Limb (tissue), 2 donors: ENCODE data around the gene SAT1.
"Not testable (repeated sequence)": the region's sequence is repeated elsewhere in the genome, so short reads cannot be mapped to it uniquely, and the experiment has no call there.

Experiments used
- DNase-seq, 2 donors: peaks; one replicate each; pipeline ENCODE4 v3.0.0-alpha.2; 2016; ENCODE audit errors: extremely low spot score in 2 of 2

SAT1 gene

DNA sequence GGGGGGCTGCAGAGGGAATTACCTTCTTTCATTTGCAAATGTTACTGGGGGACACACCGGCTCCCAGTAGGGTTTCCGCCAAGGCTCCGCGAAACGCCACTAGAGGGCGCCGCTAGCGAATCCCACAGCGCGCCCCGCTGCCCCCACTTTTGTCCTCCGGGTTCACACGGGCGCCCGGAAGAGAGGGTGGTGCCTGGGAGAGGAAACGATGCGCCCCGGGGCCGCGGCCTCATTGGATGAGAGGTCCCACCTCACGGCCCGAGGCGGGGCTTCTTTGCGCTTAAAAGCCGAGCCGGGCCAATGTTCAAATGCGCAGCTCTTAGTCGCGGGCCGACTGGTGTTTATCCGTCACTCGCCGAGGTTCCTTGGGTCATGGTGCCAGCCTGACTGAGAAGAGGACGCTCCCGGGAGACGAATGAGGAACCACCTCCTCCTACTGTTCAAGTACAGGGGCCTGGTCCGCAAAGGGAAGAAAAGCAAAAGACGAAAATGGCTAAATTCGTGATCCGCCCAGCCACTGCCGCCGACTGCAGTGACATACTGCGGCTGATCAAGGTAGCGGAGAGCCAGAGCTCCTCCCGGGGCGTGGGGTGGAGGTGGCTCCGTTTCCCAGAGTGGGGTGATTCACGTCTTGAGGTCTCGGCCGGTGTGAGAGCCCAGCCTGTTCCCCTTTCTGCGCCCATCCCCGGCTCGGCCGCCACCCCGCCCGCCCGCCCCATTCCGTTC lies at the start of gene SAT1:
Gene SAT1 (plus strand): TSS at position 311 of the 726 bp plus-strand sequence. CDS start 179 bp downstream, at position 490.
- DNase-seq, result peak; percentile 92 to 93

GRCh38 chrX:23736030-23736429 lies 46.9 kb upstream of the SAT1 start:
- DNase-seq, result no peak

DNA sequence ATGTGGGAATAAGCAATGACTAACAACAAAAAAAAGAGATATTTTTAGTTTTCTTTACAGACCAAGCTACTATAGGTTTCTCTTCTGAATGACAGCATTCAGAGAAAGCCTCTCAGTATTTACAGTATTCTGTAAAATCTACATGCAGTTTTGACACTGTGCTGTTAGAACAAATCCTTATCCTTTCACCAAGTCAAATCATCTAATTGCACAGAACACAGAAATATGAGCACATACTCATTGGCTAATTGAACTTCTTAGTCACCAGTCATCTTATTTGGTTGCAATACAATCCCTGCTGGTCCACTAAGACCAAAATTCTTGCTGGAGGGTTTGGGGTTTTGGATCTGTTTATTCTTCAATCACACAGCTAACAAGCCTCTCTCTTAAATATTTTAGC lies 45.6 kb upstream of the SAT1 start:
- no peak for DNase-seq

GRCh38 chrX:23742174-23742696 lies 40.7 kb upstream of the SAT1 start:
- DNase-seq, result peak; percentile 36 to 51

DNA sequence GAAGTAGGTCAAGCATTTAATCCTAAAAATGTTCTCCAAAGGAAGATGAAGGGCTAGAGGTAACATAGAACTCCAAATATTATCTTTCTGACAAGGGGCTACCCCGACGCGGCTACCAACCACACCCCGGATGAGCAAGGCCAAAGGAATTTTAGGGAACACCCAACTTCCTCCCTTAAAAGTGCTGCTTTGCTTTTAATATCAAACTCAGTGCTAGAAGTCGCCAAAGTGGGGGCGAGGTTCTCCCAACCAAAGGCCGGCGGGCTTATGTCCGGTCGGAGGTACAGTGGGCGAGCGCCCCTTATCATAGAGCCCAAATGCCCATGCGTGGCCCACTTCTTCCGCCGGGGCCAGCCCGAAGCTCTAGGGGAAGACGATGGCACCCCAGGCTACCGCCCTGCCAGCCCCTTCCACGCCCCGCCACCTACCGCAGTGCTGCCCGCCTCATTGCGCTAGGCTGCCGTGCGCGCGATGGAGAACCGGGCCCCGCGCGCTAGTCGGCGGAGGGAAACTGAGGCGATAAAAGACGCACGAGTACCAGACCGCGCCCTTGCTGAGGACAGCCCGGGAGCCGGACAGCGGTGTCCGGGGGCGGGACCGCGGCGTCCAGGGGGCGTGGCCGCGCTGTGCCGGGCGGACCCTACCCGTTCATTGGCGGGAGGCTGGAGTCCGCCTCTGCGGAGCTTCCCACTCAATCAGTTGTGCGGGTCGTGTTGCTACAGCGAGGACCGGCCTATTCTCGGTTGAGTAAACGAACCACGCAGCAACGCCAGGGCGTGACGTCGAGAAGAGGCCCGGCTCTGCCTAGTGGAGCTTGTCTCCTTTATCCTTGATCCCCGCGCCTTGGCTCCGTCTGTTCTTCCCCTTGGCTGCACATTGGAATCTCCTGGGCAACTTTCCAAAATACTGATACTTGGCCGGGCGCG lies 40.0 kb upstream of the SAT1 start, which contains the start of gene ACOT9:
Gene ACOT9 (minus strand): TSS at position 580 of the 926 bp plus-strand sequence. CDS start 132 bp downstream, at position 448.
- DNase-seq, result peak; percentile 84 to 88

- not testable (repeated sequence) for DNase-seq
Measured at GRCh38 chrX:23743623-23743971, 39.4 kb upstream of the SAT1 start.

- DNase-seq, result no peak
Measured at GRCh38 chrX:23745786-23746185, 37.2 kb upstream of the SAT1 start.

DNA sequence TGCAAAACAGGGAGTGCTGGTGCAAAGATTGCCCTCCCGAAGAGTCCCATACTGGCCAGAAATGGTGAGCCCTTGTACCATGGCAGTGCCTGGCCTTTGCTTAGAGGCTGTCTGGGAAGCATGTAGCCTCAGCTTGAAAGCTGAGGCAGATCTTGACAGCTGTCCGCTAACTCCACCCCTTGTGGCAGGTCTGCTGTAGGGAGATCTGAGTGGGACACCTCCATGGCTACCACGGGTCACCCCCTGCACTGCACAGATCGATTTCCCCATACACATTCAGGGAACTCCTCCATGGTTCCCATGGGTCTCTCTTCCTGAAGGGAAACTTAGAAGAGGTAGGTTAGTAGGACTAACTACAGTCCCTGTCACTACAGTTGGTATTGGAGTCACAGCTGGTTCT lies 33.8 kb upstream of the SAT1 start:
- no peak for DNase-seq

DNA sequence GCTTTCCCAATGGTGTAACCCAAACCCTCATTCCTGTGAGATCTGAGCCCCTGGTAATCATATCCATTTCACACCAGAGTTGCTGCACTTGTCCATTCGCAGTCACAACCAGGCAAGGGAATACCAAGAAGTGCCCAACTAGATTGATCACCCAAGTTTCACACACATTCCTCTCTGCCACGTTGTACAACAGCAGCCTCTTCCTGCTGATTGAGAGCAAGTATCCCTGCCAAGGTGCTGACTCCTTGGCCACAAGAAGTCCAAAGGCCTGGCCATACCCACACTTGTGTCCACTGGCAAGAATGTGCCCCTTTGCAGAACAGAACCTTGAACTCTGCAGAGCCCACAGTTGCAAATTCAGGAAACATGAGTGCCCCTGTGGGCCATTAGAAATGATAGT lies 33.4 kb upstream of the SAT1 start:
- DNase-seq, result no peak

DNA sequence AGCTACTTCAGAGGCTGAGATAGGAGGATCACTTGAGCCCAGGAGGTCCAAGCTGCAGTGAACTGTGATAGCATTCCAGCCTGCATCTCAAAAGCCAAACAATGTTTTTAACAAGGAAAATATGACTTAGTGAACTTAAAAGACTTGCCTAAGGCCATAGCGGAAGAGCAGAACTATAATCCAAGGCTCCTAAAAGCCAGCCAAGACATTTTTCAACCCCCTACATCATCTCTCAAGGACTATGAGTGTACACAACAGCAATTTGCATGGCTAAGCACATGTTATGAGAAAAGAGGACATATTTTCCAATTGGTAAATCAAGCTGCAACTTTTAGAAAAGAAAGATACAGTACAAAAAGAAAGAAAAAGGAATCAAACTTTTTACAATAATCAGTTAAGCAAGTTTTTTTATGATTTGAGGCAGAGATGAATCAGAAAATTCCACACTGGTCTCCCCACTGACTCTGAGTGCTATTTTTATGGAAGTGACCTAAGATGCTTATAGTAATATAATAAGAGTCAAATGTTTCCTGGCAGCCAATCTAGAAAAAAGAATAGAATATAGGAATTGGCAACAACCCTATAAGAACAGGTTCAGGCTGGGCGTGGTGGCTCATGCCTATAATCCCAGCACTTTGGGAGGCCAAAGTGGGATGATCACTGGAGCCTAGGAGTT lies 30.1 kb upstream of the SAT1 start:
- DNase-seq, result peak in 1 of 2 donors; percentile 25

- DNase-seq, result no peak
Measured at GRCh38 chrX:23754664-23755063, 28.3 kb upstream of the SAT1 start.

DNA sequence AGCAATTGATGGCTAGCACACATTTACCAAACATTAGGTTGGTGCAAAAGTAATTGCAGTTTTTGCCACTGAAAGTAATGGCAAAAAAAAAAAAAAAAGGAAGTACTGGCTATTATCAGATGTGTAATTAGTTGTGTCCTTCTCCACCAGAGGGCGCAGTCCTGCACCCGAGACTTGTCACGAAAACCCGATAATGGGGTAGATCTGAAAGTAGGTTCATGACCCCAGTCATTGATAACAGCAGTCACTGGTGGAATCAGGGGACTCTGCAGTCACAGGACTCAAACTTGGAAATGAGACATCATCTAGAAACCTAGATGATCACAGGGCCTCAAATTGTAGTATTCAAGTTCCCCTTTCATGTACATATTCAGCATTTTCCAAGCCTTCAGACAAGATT lies 26.8 kb upstream of the SAT1 start:
- DNase-seq, result peak in 1 of 2 donors; percentile 29

GRCh38 chrX:23759821-23760220 lies 23.2 kb upstream of the SAT1 start:
- no peak for DNase-seq

DNA sequence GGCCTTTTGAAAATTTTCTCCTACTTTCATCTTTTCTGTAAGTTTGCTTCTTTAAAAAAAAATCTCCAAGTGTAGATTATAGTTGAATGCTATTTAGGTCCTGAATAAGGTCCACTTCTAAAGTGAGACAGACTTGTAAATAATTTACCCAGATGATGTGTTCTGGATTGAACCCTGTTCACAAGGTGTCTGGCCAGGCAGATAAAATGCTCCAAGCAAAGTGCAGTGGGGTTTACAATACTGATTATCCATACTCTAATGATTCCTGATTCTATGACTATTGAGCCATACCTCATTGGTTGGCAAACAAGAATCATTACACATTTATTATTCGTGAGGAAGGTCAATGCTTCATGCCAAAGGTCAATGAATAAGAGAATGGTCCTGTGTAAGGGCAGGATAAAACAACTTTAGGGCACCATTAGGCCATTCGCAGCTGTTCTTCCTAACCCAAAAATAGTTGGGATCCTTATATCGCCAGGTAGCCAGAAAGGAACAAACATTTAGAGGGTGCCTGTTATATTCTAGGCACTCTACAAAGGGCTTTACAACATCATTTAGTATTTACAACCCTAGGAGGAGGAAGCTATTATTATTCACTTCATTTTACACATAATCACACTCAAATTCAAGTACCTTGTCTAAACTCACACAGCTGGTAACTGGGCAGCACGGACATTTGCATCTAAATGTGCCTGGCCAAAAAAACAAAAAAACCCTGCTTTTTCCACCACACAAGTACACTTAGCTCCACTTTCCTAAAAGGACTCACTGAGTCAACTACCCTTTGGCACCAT lies 18.6 kb upstream of the SAT1 start:
- DNase-seq, result no peak

DNA sequence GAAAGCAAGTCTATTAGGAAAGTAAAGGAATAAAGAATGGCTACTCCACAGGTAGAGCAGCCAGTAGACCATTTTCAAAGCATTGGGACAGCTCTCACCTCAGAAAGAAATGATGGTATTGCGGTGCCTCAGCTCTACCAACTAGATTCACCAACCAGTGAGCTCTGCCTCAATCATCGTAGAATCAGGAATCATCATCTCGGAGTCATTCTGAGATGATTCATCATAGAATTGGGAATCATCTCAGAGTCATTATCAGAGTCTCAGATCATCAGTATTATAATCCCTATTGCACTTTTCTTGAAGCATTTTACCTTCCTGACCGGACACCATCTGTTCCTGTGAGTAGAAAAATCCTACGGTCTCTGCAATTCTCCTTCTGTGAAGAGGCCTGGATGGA lies 17.5 kb upstream of the SAT1 start:
- DNase-seq, result no peak

GRCh38 chrX:23765868-23766267 lies 17.1 kb upstream of the SAT1 start:
- no peak for DNase-seq

DNA sequence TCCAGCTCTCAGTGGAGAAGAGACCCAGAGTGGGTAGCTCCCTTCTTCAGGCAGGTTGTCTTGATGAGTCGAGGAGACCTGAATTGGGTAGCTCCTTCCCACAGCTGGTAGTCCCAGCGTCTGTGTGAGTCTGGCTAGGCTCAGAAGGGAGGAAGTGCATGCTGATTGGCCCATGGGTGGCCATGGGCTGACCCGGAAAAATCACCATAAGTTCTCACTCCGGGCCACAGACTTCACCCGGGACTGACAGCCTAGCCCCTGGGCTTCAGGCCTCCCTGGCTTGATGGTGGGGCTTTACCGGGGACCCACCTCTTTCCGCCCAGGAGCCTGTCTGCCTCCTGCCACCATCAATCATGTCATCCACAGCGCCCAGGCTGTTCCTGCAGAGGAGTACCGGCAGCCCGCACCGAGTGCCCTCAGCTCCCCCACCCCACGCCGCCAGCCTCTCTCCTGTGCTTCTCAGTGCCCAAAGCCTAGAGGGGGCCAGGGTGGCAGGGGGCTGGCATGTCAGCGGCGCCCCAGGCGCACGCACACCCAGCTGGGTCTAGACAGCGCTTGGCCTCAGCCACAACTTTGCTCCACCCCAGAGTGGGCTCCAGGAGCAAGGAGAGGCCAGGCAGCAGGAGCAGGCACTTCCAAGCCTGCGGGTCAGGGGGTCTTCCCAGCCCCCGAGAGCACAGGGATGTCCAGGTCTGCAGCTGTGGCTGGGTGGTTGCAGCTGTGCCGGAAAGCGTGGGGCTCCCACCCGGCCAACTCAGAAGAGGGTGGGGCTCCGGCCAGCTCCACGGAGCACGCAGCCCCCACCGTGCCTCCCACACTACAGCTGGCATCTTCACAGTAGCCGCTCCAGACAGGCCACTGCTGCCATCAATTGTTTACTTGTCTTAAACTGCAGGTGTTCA lies 16.1 kb upstream of the SAT1 start:
- DNase-seq, result no peak

DNA sequence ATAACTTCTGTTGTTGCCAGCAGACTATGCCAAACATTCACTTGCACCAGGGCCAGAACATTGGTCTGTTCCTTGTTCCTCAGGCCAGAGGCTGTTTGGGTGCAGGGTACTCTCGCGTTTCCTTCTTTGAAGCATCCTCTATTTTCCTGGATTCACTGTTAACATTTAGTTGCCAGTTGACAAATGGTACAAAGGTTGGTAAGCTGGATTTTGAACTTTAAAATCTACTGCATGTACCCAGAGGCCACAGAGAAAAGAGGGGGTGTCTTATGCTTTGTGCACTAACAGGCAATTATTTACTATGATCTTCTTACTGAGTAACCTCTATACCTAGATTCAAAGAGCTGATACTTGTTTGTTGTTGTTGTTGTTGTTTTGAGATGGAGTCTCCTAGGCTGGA lies 12.8 kb upstream of the SAT1 start:
- DNase-seq, result no peak

DNA sequence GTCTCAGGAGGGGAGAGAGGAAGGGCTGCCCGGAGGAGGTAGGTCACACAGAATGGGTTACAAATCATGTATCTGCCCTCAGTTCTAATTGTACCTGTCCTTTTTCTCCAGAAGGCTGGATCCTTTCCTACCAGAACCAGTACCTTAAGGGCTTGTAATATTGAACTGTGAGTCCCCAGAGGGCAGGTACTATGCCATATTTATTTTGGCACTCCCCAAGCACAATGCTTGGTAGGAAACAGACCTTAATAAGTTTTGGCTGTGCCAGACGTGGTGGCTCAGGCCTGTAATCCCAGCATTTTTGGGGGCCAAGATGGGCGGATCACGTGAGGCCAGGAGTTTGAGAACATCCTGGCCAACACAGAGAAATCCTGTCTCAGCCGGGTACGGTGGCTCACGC lies 11.9 kb upstream of the SAT1 start:
- not testable (repeated sequence) for DNase-seq
